GM18520 (cell line): Measurements from ENCODE around the gene CCND2.
"Not testable (repeated sequence)": the region's sequence is repeated elsewhere in the genome, so short reads cannot be mapped to it uniquely, and the experiment has no call there.

ENCODE experiments used
- ATAC-seq: cut with Tn5 transposase; IDR thresholded peaks from one replicate; pipeline ENCODE4 v1.9.1; 2021; ENCODE audit not compliant: unreplicated experiment

The CCND2 gene

GRCh38 chr12:4273652-4274395 lies at the start of gene CCND2:
CCND2 (plus strand) TSS chr12:4273762; CDS start chr12:4274041, 279 bp downstream.
- no peak for ATAC-seq

GRCh38 chr12:4224206-4224889 lies 49.2 kb upstream of the CCND2 start:
- no peak for ATAC-seq

GRCh38 chr12:4225571-4225970 lies 48.0 kb upstream of the CCND2 start:
- no peak for ATAC-seq

- ATAC-seq, result no peak
These were observed 46.5 kb upstream of the CCND2 start for GRCh38 chr12:4227046-4227445.

GRCh38 chr12:4228122-4228580 lies 45.4 kb upstream of the CCND2 start:
- no peak for ATAC-seq

GRCh38 chr12:4230526-4230925 lies 43.0 kb upstream of the CCND2 start:
- ATAC-seq, result no peak

- no peak for ATAC-seq
These were observed 35.0 kb upstream of the CCND2 start for GRCh38 chr12:4238577-4238976.

GRCh38 chr12:4239746-4240145 lies 33.8 kb upstream of the CCND2 start:
- ATAC-seq, result no peak

GRCh38 chr12:4240161-4240783 lies 33.3 kb upstream of the CCND2 start:
- ATAC-seq, result no peak

GRCh38 chr12:4240981-4241380 lies 32.6 kb upstream of the CCND2 start:
- no peak for ATAC-seq

- ATAC-seq, result no peak
These were observed 32.0 kb upstream of the CCND2 start for GRCh38 chr12:4241592-4241991.

- ATAC-seq, result no peak
These were observed 31.0 kb upstream of the CCND2 start for GRCh38 chr12:4242595-4242994.

GRCh38 chr12:4243091-4243490 lies 30.5 kb upstream of the CCND2 start:
- ATAC-seq, result no peak

- not testable (repeated sequence) for ATAC-seq
These were observed 30.0 kb upstream of the CCND2 start for GRCh38 chr12:4243491-4244100.

- ATAC-seq, result no peak
These were observed 28.7 kb upstream of the CCND2 start for GRCh38 chr12:4244868-4245267.

- no peak for ATAC-seq
These were observed 28.1 kb upstream of the CCND2 start for GRCh38 chr12:4245446-4245845.

- no peak for ATAC-seq
These were observed 27.4 kb upstream of the CCND2 start for GRCh38 chr12:4246116-4246515.

- ATAC-seq, result no peak
These were observed 22.9 kb upstream of the CCND2 start for GRCh38 chr12:4250691-4251090.

- no peak for ATAC-seq
These were observed 22.2 kb upstream of the CCND2 start for GRCh38 chr12:4251216-4251891.

GRCh38 chr12:4251967-4252366 lies 21.6 kb upstream of the CCND2 start:
- no peak for ATAC-seq

- no peak for ATAC-seq
These were observed 21.0 kb upstream of the CCND2 start for GRCh38 chr12:4252601-4253000.
